Glomerular endothelial cell (primary cell): ENCODE data around the gene YBX1. TPM values are rescaled to one million over a fixed set of nuclear protein-coding genes. Genes with fewer than 3 reads are reported as not detected.

Source experiments
- DNase-seq: peaks from one replicate; pipeline ENCODE4 v3.0.0-alpha.2; 2011; ENCODE audit warnings: low read depth, low spot score; ENCODE audit errors: extremely low read depth
- total RNA-seq: library from RNA; depleted of rRNA; stranded (reverse); fragments of >200 nt; gene quantifications from 2 replicates; pipeline ENCODE4 v1.2.3, GENCODE V29; 2015

Gene YBX1
- total RNA-seq, 1 donor from 2014 or later, result 620 TPM

DNA sequence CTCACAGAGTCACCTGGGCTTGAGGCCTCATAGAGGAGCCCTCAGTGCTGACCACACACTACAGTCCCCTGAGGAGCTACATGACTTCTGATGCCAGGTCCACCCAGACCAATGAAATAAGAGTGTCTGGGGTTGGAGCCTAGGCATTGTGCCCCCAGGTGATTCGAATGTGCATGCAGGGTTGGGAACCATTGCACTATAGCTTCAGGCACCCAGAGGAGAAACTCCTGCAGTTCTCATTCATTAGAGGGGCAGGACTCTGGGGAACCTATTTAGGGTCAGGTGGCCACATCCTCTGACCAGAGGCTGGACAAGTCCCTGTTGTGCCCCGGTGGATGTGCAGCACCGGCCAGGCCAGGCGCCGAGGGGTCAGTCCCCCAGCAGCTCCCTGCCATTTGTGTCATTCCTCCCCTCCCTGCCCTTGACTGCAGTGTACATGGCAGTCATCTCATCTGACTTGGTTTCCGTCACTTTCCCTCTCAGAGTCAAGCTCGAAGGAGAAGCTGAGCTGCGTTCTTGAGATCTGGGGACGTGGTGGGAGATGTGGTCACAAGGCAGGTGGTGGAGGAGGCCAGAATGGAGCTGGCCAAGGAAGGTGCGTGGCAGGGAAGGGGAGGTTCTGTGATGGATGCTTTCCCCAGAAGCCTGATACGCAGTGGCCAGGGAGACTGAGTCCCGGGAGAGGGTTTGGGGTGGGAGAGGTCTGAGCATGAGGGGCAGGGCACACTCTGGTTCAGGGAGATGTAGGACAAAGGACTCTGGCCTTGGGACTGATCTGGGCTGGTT is 51.4 kb downstream of the YBX1 start:
- DNase-seq, result no peak

DNA sequence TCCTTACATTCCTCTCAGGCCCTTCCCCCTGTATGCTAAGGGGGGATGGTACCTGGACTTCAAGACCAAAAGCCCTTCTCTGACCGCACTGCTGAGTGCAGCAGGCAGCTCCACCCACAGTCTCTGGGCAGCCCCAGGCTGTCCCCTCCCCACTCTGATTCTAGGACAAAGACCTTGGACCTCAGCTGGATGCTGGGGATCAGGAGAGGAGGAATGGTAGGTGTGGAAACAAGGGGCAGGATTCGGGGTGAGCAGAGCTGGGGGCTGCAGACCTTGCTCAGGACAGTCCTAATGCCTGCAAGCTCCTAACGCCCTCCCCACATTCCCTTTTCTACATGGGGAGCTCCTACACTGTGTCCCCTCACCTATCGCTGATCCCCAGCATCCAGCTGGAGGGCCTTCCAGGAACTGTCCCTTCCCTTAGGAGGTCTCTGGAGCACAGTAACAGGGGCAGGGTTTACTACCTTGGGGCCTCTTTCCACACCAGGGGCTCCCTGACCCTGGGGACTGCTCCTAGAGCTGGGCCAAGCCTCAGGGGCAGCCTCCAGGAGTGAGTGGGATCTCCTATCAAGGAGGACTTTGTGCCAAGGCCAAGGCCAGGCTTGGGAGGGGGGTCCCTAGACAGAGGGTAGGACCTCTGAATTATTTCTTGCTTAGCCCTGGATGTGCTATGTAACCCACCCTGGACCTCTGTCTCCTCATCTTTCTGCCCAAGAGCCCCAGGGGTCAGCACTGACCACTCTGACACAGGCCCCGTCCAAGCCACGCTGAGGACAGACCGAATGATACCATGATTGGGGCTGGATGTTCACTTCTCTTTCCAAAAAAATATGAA is 52.2 kb downstream of the YBX1 start:
- DNase-seq, result no peak

DNA sequence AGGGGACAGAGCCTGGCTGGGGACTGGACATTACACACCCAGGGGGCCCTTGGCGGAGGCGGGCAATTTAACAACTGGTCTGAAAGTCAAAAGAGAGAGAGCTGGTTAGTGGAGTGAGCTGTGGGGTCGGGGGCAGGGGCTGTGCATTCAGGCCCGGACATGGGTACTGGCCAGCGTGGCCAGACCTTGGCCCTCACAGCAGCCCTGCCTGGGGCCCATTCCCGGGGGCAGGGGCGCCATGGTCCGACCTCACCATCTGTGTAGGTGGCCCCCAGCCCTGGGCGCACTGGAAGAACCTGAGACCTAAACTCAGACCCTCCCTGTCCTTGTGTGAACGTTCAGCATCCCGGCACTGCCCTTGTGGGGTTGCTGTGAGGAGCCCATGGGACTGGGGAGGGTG is 52.8 kb downstream of the YBX1 start:
- DNase-seq, result no peak

DNA sequence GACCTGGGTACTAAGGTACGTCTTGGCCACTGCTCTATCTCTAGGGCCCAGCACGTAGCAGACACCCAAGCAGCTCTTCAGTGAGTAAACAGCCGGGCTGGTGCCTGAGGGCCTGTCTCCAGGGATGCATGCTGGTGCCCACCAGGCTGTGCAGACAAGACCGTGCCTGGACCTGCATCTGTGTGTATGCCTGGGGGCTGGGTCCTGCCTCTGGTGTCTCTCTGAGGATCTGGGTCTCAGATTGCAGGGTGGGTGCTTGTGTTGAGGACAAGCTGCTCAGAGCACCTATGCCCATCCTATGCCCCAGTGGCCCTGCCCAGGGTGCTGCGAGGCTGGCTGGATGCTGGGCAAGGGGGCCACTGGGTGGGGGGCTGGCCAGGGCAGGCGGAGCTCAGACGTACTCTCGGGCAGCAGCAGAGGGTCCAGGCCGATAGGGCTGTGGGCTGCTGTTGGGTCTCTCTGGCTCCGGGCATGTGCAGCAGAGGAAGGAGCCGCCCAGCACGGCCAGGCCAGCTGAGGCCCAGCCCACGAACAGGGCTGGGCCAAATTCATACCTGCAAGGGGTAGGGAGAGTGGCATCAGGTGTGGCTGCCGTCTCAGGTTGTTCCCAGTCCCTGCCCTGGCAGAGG is 53.4 kb downstream of the YBX1 start:
- no peak for DNase-seq

- DNase-seq, result no peak
Observed at GRCh38 chr1:42736152-42736551, 53.9 kb downstream of the YBX1 start.

GRCh38 chr1:42736571-42737200 is 54.5 kb downstream of the YBX1 start:
- DNase-seq, result no peak

DNA sequence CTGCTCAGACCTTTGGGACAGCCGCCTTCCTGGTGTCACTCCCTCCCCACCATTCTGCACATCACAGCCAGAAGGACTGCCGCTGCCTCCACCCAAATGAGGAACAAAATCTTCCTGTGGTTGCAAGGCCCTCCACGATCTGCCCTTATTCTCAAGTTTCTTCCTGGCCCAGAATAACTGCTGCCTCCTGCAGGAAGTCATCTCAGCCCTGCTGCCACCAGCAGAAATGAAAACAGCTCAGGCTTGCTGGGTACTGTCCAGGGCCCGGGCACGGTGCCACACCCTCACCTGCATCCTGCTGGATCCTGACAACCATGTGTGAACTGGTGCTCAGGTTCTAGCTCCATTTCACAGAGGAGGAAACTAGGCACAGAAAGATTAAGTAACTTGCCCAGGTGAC is 55.0 kb downstream of the YBX1 start:
- no peak for DNase-seq

- DNase-seq, result no peak
Observed at GRCh38 chr1:42737986-42738677, 55.9 kb downstream of the YBX1 start.

DNA sequence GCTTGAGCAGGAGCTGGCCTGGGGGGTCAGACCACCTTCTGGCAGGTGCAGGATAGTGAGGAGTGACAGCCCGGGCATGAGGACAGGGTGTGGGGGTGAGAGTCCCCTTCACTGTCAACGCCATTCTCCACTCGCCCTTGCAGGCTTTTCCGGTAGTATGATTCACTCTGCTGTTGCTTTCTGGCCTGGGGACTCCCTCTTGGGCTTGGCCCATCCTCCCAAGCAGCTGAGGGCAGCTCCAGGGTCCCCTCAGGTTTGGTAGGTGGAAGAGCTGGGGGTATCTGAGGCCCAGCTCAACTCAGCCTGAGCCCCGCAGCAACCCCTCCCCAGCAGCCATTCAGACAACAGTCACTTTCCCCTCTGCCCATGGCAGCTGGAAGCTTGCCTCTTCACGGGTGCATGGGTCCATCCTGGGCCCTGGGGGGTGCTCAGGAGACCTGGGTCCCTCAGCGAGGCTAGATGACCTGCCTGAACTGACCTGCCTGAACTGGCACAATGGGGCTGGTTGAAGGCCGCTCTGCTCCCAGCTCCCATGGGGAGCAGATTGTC is 56.5 kb downstream of the YBX1 start:
- DNase-seq, result no peak

DNA sequence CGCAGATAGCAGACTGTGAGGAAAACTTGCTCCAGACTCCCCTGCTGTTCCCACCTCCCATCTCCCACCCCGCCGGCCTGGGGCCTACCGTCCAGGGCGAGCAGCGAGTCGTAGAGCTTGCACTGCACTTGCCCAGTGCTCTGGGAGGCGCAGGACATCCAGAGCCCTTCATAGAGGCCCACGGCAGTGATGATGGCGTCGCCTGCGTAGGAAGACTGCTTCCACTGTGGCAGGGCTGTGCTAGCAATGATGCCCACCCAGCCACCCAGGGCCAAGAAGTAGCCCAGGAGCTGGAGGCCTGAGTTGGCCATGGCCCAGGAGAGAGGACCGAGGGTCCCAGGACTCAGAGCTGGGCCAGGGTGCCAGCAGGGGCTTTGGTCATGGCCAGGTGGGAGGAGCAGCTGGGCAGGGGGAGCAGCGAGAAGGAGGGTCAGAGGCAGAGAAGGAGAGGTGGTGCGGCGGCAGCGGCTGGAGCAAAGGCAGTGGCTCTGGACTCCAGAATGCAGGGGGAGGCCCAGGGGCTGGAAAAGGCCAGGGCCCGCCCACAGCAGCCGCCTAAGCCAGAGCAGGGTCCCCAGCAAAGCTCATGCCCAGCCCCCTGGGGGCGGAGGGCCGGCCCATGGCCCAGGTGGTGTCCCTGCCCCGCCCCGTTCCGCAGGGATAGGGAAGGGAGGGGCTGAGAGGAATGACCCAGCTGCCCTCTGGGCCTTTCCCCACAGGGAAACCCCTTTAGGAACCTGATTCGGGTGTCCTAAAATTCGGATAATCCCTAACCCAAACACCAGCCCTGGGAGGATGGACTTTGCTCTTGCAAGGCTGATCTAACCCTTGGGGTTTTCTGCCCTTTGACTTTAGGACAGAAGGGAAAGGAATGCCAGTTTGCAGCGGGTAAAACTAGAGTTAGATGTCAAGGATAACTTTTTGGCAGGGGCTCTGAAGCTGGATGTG is 57.8 kb downstream of the YBX1 start, which contains the start of gene CLDN19:
Gene CLDN19 (minus strand): TSS at position 484 of the 948 bp plus-strand sequence. CDS start 173 bp downstream, at position 311.
- no peak for DNase-seq

DNA sequence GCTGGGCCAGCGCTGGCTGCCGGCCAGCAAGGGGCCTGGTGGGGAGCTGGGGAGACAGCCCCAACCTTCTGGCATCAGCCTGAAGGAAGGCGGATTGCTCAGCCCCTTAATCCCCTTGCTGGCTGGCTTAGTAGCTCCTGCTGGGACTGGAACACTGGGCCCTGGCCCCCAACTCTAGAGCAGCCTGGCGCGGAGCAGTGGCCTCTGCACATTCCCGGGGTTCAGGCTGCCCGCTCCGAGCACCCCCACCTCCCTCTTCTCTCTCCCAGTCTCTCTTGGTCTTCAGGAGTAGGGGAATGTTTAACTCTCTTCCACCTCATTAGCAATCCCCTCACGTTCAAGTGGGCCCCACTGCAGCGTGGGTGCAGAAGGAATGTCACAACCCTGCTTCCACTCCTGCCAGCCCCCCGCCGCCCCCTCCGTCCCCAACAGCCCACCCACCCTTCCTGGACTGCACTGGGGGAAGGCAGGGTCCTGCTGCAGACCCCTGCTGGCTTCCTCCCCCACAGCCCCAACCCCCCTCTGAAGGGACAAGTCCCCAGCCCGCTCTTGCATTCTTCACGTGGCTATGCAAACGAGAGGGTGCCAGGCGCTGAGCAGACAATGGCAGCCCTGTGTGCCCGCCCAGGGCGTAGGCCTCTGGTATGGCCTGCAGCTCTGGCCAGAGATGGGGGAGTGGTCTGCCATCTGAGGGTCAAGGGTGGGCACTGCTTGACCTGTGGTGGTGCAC is 58.8 kb downstream of the YBX1 start:
- DNase-seq, result no peak

- DNase-seq, result no peak
Observed at GRCh38 chr1:42741706-42742105, 59.5 kb downstream of the YBX1 start.

DNA sequence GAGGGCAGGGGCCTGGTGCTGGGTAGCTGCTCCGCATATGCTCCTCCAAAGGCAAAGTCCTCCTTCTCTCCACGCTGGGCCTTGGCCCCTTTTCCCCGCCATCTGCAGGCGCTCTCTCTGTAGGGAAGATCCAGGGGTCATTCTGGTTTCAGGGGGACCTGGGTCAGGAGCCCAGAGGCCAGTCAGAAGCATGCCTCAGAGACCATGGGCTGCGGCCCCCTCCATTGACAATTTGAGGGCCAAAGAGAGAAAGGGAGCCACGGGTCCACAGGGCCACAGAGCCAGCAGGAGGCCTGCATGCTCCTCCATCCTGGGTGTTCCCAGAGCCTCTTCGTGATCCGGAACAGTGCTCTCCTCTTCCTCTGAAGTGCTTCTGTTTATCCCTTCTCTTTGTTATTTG is 59.9 kb downstream of the YBX1 start:
- no peak for DNase-seq

- DNase-seq, result no peak
Observed at GRCh38 chr1:42742617-42743316, 60.5 kb downstream of the YBX1 start.

- DNase-seq, result no peak
Observed at GRCh38 chr1:42743317-42744147, 61.3 kb downstream of the YBX1 start.

- DNase-seq, result no peak
Observed at GRCh38 chr1:42744148-42744413, 61.9 kb downstream of the YBX1 start.

DNA sequence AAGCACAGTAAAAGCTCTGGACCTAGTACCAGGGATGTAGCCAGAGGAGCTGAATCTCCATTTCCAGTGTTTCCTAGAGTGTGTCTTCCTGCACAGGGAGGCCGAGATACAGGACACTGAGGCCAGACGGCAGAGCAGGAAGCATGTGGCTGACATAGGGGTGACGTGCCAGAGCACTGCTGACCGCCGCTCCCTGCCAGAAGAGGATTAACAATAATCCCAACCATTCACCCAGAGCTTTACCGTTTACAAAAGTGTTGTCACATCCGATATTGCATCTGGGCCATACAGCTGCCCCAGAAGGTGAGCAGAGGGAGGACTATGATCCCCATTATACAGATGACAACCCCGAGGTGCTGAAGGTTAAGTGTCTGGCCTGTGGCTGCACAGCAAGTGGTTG is 63.6 kb downstream of the YBX1 start:
- DNase-seq, result no peak
